Endothelial cell of umbilical vein (primary cell): ENCODE data around the gene SLC29A3. TPM values are rescaled to one million over a fixed set of nuclear protein-coding genes. Genes with fewer than 3 reads are reported as not detected.
A peak's percentile ranks its signal among the peaks of the same experiment; 100 is the strongest.

Source experiments
- BruUV-seq: library from RNA; stranded (reverse); fragments of 400-500 nt; replicated peaks from 2 replicates; lab custom pipeline; 2021; lab: Mats Ljungman, UMichigan
- CTCF ChIA-PET: fragments of 300-600, 350-600 bp; sonication (Branson Sonifier 250); formaldehyde crosslinking; loops from one replicate; lab custom pipeline; 2021; ENCODE audit warnings: antibody characterized with exemption, inconsistent platforms; lab: Charles Lee
- POLR2A ChIA-PET: fragments of 300-600, 350-600 bp; sonication (Branson Sonifier 250); formaldehyde crosslinking; loops from one replicate; lab custom pipeline; 2021; ENCODE audit warnings: antibody characterized with exemption, inconsistent platforms; lab: Charles Lee
- DNase-seq: peaks from one replicate; pipeline ENCODE4 v3.0.0-alpha.2; 2011; ENCODE audit warnings: low read depth, low spot score
- FAIRE-seq: peaks from 2 replicates; lab custom pipeline; 2011; peaks lifted over from hg19 to GRCh38; lab: Jason Lieb, UNC
- H2AFZ ChIP-seq: 2 replicates; pipeline ENCODE4 v1.6.0; 2012; ENCODE audit warnings: low read depth, low read length, control low read depth, inconsistent platforms
- H3K27ac ChIP-seq: 2 replicates; pipeline ENCODE4 v1.5.1; 2011; ENCODE audit warnings: low read depth, mild to moderate bottlenecking, control low read depth, low read length, moderate library complexity; ENCODE audit not compliant: insufficient read depth
- H3K27me3 ChIP-seq, 2 experiments: 2 replicates each; pipeline versions ENCODE4 v1.6.0 to v1.6.1; 2011; ENCODE audit warnings: low read length in 2 of 2, mixed read lengths in 1 of 2; ENCODE audit not compliant: control insufficient read depth in 2 of 2, insufficient read depth in 2 of 2
- H3K36me3 ChIP-seq, 2 experiments: 2 replicates in 1 of 2; 3 replicates in 1 of 2; pipeline ENCODE4 v1.5.1; 2011; ENCODE audit warnings: low read length in 2 of 2, mild to moderate bottlenecking in 1 of 2, moderate library complexity in 1 of 2; ENCODE audit not compliant: control insufficient read depth in 2 of 2, insufficient read depth in 2 of 2; ENCODE audit errors: extremely low read depth in 1 of 2
- H3K4me1 ChIP-seq: 3 replicates; pipeline ENCODE4 v1.5.1; 2011; ENCODE audit warnings: mild to moderate bottlenecking, low read length; ENCODE audit not compliant: control insufficient read depth, insufficient read depth; ENCODE audit errors: extremely low read depth
- H3K4me2 ChIP-seq: 2 replicates; pipeline ENCODE4 v1.6.1; 2011; ENCODE audit warnings: low read length, control low read depth, mixed read lengths; ENCODE audit not compliant: insufficient read depth
- H3K4me3 ChIP-seq, 3 experiments: fragments of 200-600 bp in 1 of 3; sonication (generic), shearing (Covaris generic) in 1 of 3; replicated peaks in 1 of 3; 2 replicates each; pipeline ENCODE4 v1.5.1; 2011 to 2016; ENCODE audit warnings: control low read depth in 3 of 3, low read length in 3 of 3, mild to moderate bottlenecking in 2 of 3, inconsistent platforms in 1 of 3, low read depth in 1 of 3, moderate library complexity in 1 of 3; ENCODE audit not compliant: insufficient read depth in 1 of 3
- H3K79me2 ChIP-seq: 2 replicates; pipeline ENCODE4 v1.6.0; 2012; ENCODE audit warnings: low read length, inconsistent platforms; ENCODE audit not compliant: control insufficient read depth, insufficient read depth
- H3K9ac ChIP-seq: replicated peaks from 2 replicates; pipeline ENCODE3; 2011; ENCODE audit warnings: low read length, control low read depth; ENCODE audit not compliant: insufficient read depth; ENCODE audit errors: extremely low read depth
- H3K9me1 ChIP-seq: replicated peaks from 3 replicates; pipeline ENCODE4 v1.6.0; 2011; ENCODE audit warnings: mild to moderate bottlenecking, low read length; ENCODE audit not compliant: control insufficient read depth, insufficient read depth; ENCODE audit errors: extremely low read depth
- H3K9me3 ChIP-seq: replicated peaks from 2 replicates; pipeline ENCODE4 v1.5.1; 2012; ENCODE audit warnings: low read length, inconsistent platforms; ENCODE audit not compliant: control insufficient read depth, insufficient read depth
- H4K20me1 ChIP-seq: replicated peaks from 2 replicates; pipeline ENCODE3; 2011; ENCODE audit warnings: mild to moderate bottlenecking, low read length; ENCODE audit not compliant: control insufficient read depth, insufficient read depth; ENCODE audit errors: extremely low read depth
- EZH2 ChIP-seq: IDR thresholded peaks from 2 replicates; pipeline ENCODE4 v1.6.1; 2012; ENCODE audit warnings: borderline replicate concordance, low read depth, mild to moderate bottlenecking, moderate library complexity, low read length, inconsistent platforms; ENCODE audit not compliant: severe bottlenecking
- FOS ChIP-seq: IDR thresholded peaks from 2 replicates; pipeline ENCODE4 v1.6.1; 2011; ENCODE audit warnings: mild to moderate bottlenecking, low read length, moderate library complexity, borderline replicate concordance; ENCODE audit not compliant: insufficient read depth
- JUN ChIP-seq: IDR thresholded peaks from 2 replicates; pipeline ENCODE4 v1.6.1; 2011; ENCODE audit warnings: borderline replicate concordance, low read depth; ENCODE audit not compliant: insufficient read length, insufficient read depth
- POLR2A ChIP-seq: IDR thresholded peaks from 2 replicates; pipeline ENCODE4 v1.6.1; 2012; ENCODE audit warnings: low read depth, mild to moderate bottlenecking, control low read depth, low read length
- dilution Hi-C: fragments of 300-500 bp; cut with MboI; formaldehyde crosslinking; loops from one replicate; pipeline ENCODE4 v1.15.0; 2019; ENCODE audit warnings: low sequenced_read_pairs; ENCODE audit not compliant: extremely low pct_ligation_motif_present
- intact Hi-C: fragments of 100-400 bp; cut with micrococcal nuclease; formaldehyde crosslinking; loops from one replicate; pipeline ENCODE4 v1.10.0; 2022
- polyA plus RNA-seq, 4 experiments: library from polyadenylated mRNA; depleted of rRNA in 3 of 4; stranded (reverse) in 3 of 4; unstranded in 1 of 4; fragments of >200 nt; gene quantifications; 2 replicates each; pipeline versions ENCODE4 v1.2.1 to v1.2.3, GENCODE V29; 2011 to 2012; ENCODE audit warnings: missing spikeins in 1 of 4
- total RNA-seq: library from RNA; stranded (reverse); gene quantifications from 2 replicates; pipeline ENCODE4 v1.2.3, GENCODE V29; 2021
- TF ChIP-seq, protein P1 (sequence below), 2 donors: IDR thresholded peaks; 1 replicate in 1 of 2; 2 replicates in 1 of 2; pipeline ENCODE4 v1.5.1; 2011; ENCODE audit warnings: low read length in 2 of 2, mild to moderate bottlenecking in 2 of 2, moderate library complexity in 2 of 2, control low read depth in 1 of 2, inconsistent platforms in 1 of 2, low read depth in 1 of 2; ENCODE audit not compliant: insufficient read depth in 1 of 2; ENCODE audit errors: extremely low read depth in 1 of 2

Gene SLC29A3
- total and polyA plus RNA-seq, 2 donors (not counting 3 experiments of a cell fraction or from before 2014, with no cell fraction given) = 5.0 to 9.1 TPM

- Histone ChIP-seq H3K4me1 (no peaks in the 10 kb centered on the region), H3K9me3 (no peaks in the 10 kb centered on the region), H3K4me3 (no peak overlapping the region), H3K79me2 (no peaks in the 10 kb centered on the region), H3K27me3 (peaks cover 49 to 61% of the 10 kb centered on the region in 2 experiments), H3K27ac (no peak overlapping the region), H4K20me1 (no peaks in the 10 kb centered on the region), H3K9ac (no peak overlapping the region), H3K9me1 (no peaks in the 10 kb centered on the region), H3K4me2 (no peak overlapping the region), H2AFZ (no peak overlapping the region), H3K36me3 (no peaks in the 10 kb centered on the region)
- FAIRE-seq (no peak), DNase-seq (no peak)
- POLR2A ChIA-PET = no interaction called here
- intact Hi-C loops = no loop called here
- BruUV-seq = no TSS peak
- CTCF ChIA-PET = interaction anchor here (0.6 to 2.5 kb wide), 6 partner anchors 19 to 415 kb away, joined by 3 to 30 read pairs (median 4); no protein-coding TSS in a partner anchor
- dilution Hi-C loops = no loop called here
- TF ChIP-seq, protein P1, sequence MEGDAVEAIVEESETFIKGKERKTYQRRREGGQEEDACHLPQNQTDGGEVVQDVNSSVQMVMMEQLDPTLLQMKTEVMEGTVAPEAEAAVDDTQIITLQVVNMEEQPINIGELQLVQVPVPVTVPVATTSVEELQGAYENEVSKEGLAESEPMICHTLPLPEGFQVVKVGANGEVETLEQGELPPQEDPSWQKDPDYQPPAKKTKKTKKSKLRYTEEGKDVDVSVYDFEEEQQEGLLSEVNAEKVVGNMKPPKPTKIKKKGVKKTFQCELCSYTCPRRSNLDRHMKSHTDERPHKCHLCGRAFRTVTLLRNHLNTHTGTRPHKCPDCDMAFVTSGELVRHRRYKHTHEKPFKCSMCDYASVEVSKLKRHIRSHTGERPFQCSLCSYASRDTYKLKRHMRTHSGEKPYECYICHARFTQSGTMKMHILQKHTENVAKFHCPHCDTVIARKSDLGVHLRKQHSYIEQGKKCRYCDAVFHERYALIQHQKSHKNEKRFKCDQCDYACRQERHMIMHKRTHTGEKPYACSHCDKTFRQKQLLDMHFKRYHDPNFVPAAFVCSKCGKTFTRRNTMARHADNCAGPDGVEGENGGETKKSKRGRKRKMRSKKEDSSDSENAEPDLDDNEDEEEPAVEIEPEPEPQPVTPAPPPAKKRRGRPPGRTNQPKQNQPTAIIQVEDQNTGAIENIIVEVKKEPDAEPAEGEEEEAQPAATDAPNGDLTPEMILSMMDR (IDR thresholded peaks at IDR 0.05; ENCODE audit: extremely low read depth in 1 of 2, insufficient read depth in 1 of 2, low read depth in 1 of 2, low read length in 2 of 2) = peak in 1 of 2 donors; percentile 30
- TF ChIP-seq JUN (no peak), POLR2A (no peak), FOS (no peak), EZH2 (no peak)
Measured at GRCh38 chr10:71396084-71396710, 77.1 kb downstream of the SLC29A3 start.
